H1 (cell line): ENCODE results near the gene GRK3. TPM values are rescaled to one million over a fixed set of nuclear protein-coding genes. Genes with fewer than 3 reads are reported as not detected.

ENCODE experiments used
- CTCF ChIA-PET: fragments of 300-600 bp; sonication (Branson Sonifier 250); formaldehyde crosslinking; loops from one replicate; lab custom pipeline; 2021; ENCODE audit not compliant: partially characterized antibody; lab: Charles Lee
- POLR2A ChIA-PET: fragments of 300-600 bp; sonication (Branson Sonifier 250); formaldehyde crosslinking; loops from one replicate; lab custom pipeline; 2021; ENCODE audit warnings: inconsistent platforms; ENCODE audit not compliant: partially characterized antibody; lab: Charles Lee
- DNase-seq, 2 experiments: peaks; one replicate each; pipeline versions ENCODE4 v3.0.0 to v3.0.0-alpha.2; 2010 to 2022; ENCODE audit warnings: low spot score in 2 of 2, low read depth in 1 of 2, mixed read lengths in 1 of 2
- FAIRE-seq: peaks from 2 replicates; lab custom pipeline; 2011; peaks lifted over from hg19 to GRCh38; lab: Jason Lieb, UNC
- H2AFZ ChIP-seq: 2 replicates; pipeline ENCODE4 v1.8.1; 2012; ENCODE audit warnings: low read length, inconsistent platforms
- H2AK5ac ChIP-seq: 2 replicates; pipeline ENCODE4 v1.6.1; 2013; ENCODE audit warnings: low read depth, low read length
- H2BK120ac ChIP-seq: replicated peaks from 2 replicates; pipeline ENCODE3; 2013; ENCODE audit warnings: low read depth, low read length, inconsistent platforms
- H2BK12ac ChIP-seq: 2 replicates; pipeline ENCODE4 v1.6.1; 2013; ENCODE audit warnings: low read depth, low read length
- H2BK15ac ChIP-seq: 2 replicates; pipeline ENCODE4 v1.6.1; 2013; ENCODE audit warnings: low read length
- H2BK20ac ChIP-seq: 2 replicates; pipeline ENCODE4 v1.6.1; 2013; ENCODE audit warnings: low read length
- H2BK5ac ChIP-seq: 2 replicates; pipeline ENCODE4 v1.6.1; 2013; ENCODE audit warnings: low read depth, low read length
- H3K14ac ChIP-seq: 2 replicates; pipeline ENCODE4 v1.6.1; 2013; ENCODE audit warnings: inconsistent platforms; ENCODE audit not compliant: insufficient read length
- H3K18ac ChIP-seq: 2 replicates; pipeline ENCODE4 v1.6.1; 2013; ENCODE audit warnings: low read length; ENCODE audit errors: extremely low read depth
- H3K23ac ChIP-seq: 2 replicates; pipeline ENCODE4 v1.6.1; 2013; ENCODE audit warnings: inconsistent platforms; ENCODE audit not compliant: insufficient read length
- H3K23me2 ChIP-seq: 2 replicates; pipeline ENCODE4 v1.6.1; 2013; ENCODE audit warnings: low read depth, low read length
- H3K27ac ChIP-seq: 2 replicates; pipeline ENCODE4 v1.6.1; 2011; ENCODE audit warnings: low read depth, low read length, inconsistent platforms
- H3K27me3 ChIP-seq, 4 experiments: replicated peaks in 1 of 4; 1 replicate in 1 of 4; 2 replicates in 3 of 4; pipeline versions ENCODE4 v1.6.1 to v1.8.1; 2011 to 2013; ENCODE audit warnings: low read length in 3 of 4, mild to moderate bottlenecking in 3 of 4, inconsistent platforms in 2 of 4, mixed read lengths in 2 of 4, moderate library complexity in 1 of 4; ENCODE audit not compliant: control insufficient read depth in 3 of 4, insufficient read depth in 3 of 4; ENCODE audit errors: extremely low read depth in 1 of 4
- H3K36me3 ChIP-seq, 4 experiments: 2 replicates each; pipeline versions ENCODE4 v1.6.1 to v1.8.1; 2011 to 2013; ENCODE audit warnings: mild to moderate bottlenecking in 4 of 4, low read length in 3 of 4, moderate library complexity in 2 of 4, control low read depth in 1 of 4, inconsistent platforms in 1 of 4; ENCODE audit not compliant: insufficient read depth in 4 of 4, control insufficient read depth in 2 of 4
- H3K4ac ChIP-seq: replicated peaks from 2 replicates; pipeline ENCODE3; 2013; ENCODE audit warnings: low read length, low read depth, mixed read lengths, inconsistent platforms; ENCODE audit not compliant: insufficient read length
- H3K4me1 ChIP-seq, 4 experiments: replicated peaks in 1 of 4; 1 replicate in 1 of 4; 2 replicates in 3 of 4; pipeline versions ENCODE4 v1.6.1 to v1.8.1; 2011 to 2013; ENCODE audit warnings: low read length in 3 of 4, inconsistent platforms in 2 of 4, mixed read lengths in 1 of 4; ENCODE audit not compliant: insufficient read depth in 4 of 4, control insufficient read depth in 3 of 4
- H3K4me2 ChIP-seq, 2 experiments: 2 replicates each; pipeline versions ENCODE4 v1.6.1 to v1.8.1; 2011 to 2013; ENCODE audit warnings: low read depth in 2 of 2, low read length in 2 of 2, control low read depth in 1 of 2, inconsistent platforms in 1 of 2, mild to moderate bottlenecking in 1 of 2; ENCODE audit not compliant: insufficient read depth in 1 of 2
- H3K4me3 ChIP-seq, 4 experiments: fragments of 200-600, 300-600 bp in 1 of 4; sonication (generic), shearing (Covaris generic), sonication (Bioruptor Twin) in 1 of 4; 2 replicates each; pipeline versions ENCODE4 v1.5.1 to v1.8.1; 2011 to 2016; ENCODE audit warnings: low read length in 4 of 4, low read depth in 3 of 4, control low read depth in 2 of 4, inconsistent platforms in 2 of 4, mild to moderate bottlenecking in 2 of 4, mixed read lengths in 1 of 4, moderate library complexity in 1 of 4; ENCODE audit not compliant: insufficient read depth in 2 of 4; ENCODE audit errors: extremely low read depth in 1 of 4
- H3K56ac ChIP-seq: replicated peaks from 2 replicates; pipeline ENCODE3; 2013; ENCODE audit warnings: low read depth, mild to moderate bottlenecking, mixed read lengths, low read length, inconsistent platforms; ENCODE audit not compliant: insufficient read length
- H3K79me1 ChIP-seq: 2 replicates; pipeline ENCODE4 v1.6.1; 2013; ENCODE audit warnings: low read depth, low read length, control low read depth
- H3K79me2 ChIP-seq, 2 experiments: 2 replicates each; pipeline versions ENCODE4 v1.6.1 to v1.8.1; 2012 to 2013; ENCODE audit warnings: low read length in 2 of 2, mild to moderate bottlenecking in 2 of 2, inconsistent platforms in 1 of 2; ENCODE audit not compliant: insufficient read depth in 2 of 2, control insufficient read depth in 1 of 2
- H3K9ac ChIP-seq, 4 experiments: replicated peaks in 1 of 4; 1 replicate in 1 of 4; 2 replicates in 3 of 4; pipeline versions ENCODE4 v1.6.1 to v1.8.1; 2011 to 2013; ENCODE audit warnings: low read depth in 3 of 4, low read length in 3 of 4, control low read depth in 2 of 4, mild to moderate bottlenecking in 2 of 4, moderate library complexity in 2 of 4, inconsistent platforms in 1 of 4; ENCODE audit errors: extremely low read depth in 1 of 4
- H3K9me3 ChIP-seq, 2 experiments: 2 replicates each; pipeline versions ENCODE4 v1.6.1 to v1.8.1; 2012 to 2013; ENCODE audit warnings: mild to moderate bottlenecking in 2 of 2, moderate library complexity in 2 of 2, control low read depth in 1 of 2, inconsistent platforms in 1 of 2, low read depth in 1 of 2, low read length in 1 of 2, mixed read lengths in 1 of 2; ENCODE audit not compliant: insufficient read depth in 2 of 2
- H4K20me1 ChIP-seq, 2 experiments: replicated peaks in 1 of 2; 2 replicates each; pipeline versions ENCODE3 to v1.8.1; 2011 to 2013; ENCODE audit warnings: inconsistent platforms in 2 of 2, low read length in 2 of 2, mild to moderate bottlenecking in 1 of 2; ENCODE audit not compliant: insufficient read depth in 2 of 2, control insufficient read depth in 1 of 2
- H4K5ac ChIP-seq: 2 replicates; pipeline ENCODE4 v1.6.1; 2013; ENCODE audit warnings: low read length, low read depth, mixed read lengths, inconsistent platforms; ENCODE audit not compliant: insufficient read length
- H4K8ac ChIP-seq: 2 replicates; pipeline ENCODE4 v1.8.0; 2013; ENCODE audit warnings: mild to moderate bottlenecking, moderate library complexity, low read length, inconsistent platforms; ENCODE audit not compliant: insufficient read depth; ENCODE audit errors: extremely low read depth
- H4K91ac ChIP-seq: replicated peaks from 2 replicates; pipeline ENCODE3; 2013; ENCODE audit warnings: low read length, mixed read lengths, inconsistent platforms; ENCODE audit not compliant: insufficient read length
- CTBP2 ChIP-seq: IDR thresholded peaks from 2 replicates; pipeline ENCODE4 v1.7.0; 2011; ENCODE audit warnings: borderline replicate concordance, mild to moderate bottlenecking, moderate library complexity, mixed read lengths, low read length; ENCODE audit not compliant: insufficient read depth, insufficient read length
- CTCF ChIP-seq, 3 experiments: IDR thresholded peaks; 1 replicate in 2 of 3; 2 replicates in 1 of 3; pipeline versions ENCODE4 v1.5.1 to v1.6.1; 2011; ENCODE audit warnings: low read length in 3 of 3, mild to moderate bottlenecking in 3 of 3, inconsistent platforms in 2 of 3, low read depth in 1 of 3, moderate library complexity in 1 of 3; ENCODE audit not compliant: insufficient read depth in 1 of 3; ENCODE audit errors: control extremely low read depth in 1 of 3
- SRF ChIP-seq: IDR thresholded peaks from 2 replicates; pipeline ENCODE4 v1.6.1; 2011; ENCODE audit warnings: mild to moderate bottlenecking, low read depth, low read length, moderate library complexity
- TAF1 ChIP-seq: IDR thresholded peaks from 2 replicates; pipeline ENCODE4 v1.6.1; 2011; ENCODE audit warnings: mild to moderate bottlenecking, low read depth, low read length
- TBP ChIP-seq: IDR thresholded peaks from 2 replicates; pipeline ENCODE4 v1.6.1; 2011; ENCODE audit warnings: low read depth, low read length, improper control_type of control experiment
- WGBS, 2 experiments: shearing (Covaris generic) in 1 of 2; methylation state at CpG; one replicate each; pipeline versions ENCODE4 v1.1.6 to v1.1.7; 2013 to 2015; ENCODE audit warnings: low lambda C conversion rate in 2 of 2, mixed read lengths in 2 of 2, inconsistent platforms in 1 of 2, low coverage in 1 of 2, missing lambda C conversion rate in 1 of 2; ENCODE audit not compliant: insufficient replicate concordance in 2 of 2, insufficient coverage in 1 of 2, insufficient read length in 1 of 2; ENCODE audit errors: extremely low coverage in 1 of 2, missing lambda C conversion rate in 1 of 2; 5-methylcytosine and 5-hydroxymethylcytosine counted together
- polyA plus RNA-seq, 7 experiments: library from polyadenylated mRNA; depleted of rRNA in 3 of 7; stranded (reverse) in 5 of 7; unstranded in 2 of 7; fragments of >200 nt in 5 of 7; fragments of 200-250 nt in 2 of 7; gene quantifications; 1 replicate in 5 of 7; 2 replicates in 1 of 7; 4 replicates in 1 of 7; pipeline versions ENCODE4 v1.2.1 to v1.2.3, GENCODE V29; 2011 to 2013; ENCODE audit warnings: missing spikeins in 2 of 7, mixed read lengths in 2 of 7
- total RNA-seq: library from RNA; stranded (reverse); fragmentation: NEBNext Ultra II Directional; extraction: Animal tissue kit (Norgen Biotek cat#: 25700); gene quantifications from 2 replicates; pipeline ENCODE4 v1.2.1, GENCODE V29; 2021

GRK3 gene
- total and polyA plus RNA-seq, 2 of the 8 experiments (the other 6 are each of a cell fraction or from before 2014, with no cell fraction given): 7.5 to 35.3 TPM

- Histone ChIP-seq H3K4ac (no peak overlapping the region), H2BK5ac (no peak overlapping the region), H3K27me3 (no peaks in the 10 kb centered on the region), H2BK20ac (no peak overlapping the region), H2BK12ac (no peak overlapping the region), H3K56ac (no peak overlapping the region), H3K23me2 (no peaks in the 10 kb centered on the region), H2BK120ac (no peak overlapping the region), H2BK15ac (no peak overlapping the region), H2AK5ac (no peak overlapping the region), H2AFZ (no peak overlapping the region), H3K9ac (no peak overlapping the region), H3K18ac (no peak overlapping the region), H3K4me1 (peaks cover 0 to 3% (median 0%) of the 10 kb centered on the region in 4 experiments; a peak in 3 of 7 replicates), H3K9me3 (peaks cover 4 to 8% of the 10 kb centered on the region in 2 experiments; a peak in 2 of 4 replicates), H3K36me3 (peaks cover 0 to 6% (median 0%) of the 10 kb centered on the region in 4 experiments; a peak in 4 of 8 replicates), H3K14ac (no peak overlapping the region), H3K23ac (no peak overlapping the region), H3K79me1 (no peaks in the 10 kb centered on the region), H4K91ac (no peak overlapping the region), H4K20me1 (no peaks in the 10 kb centered on the region), H3K79me2 (peaks cover 0 to 26% of the 10 kb centered on the region in 2 experiments; a peak in 3 of 4 replicates), H3K4me2 (no peak overlapping the region), H3K4me3 (no peak overlapping the region), H3K27ac (no peak overlapping the region), H4K8ac (no peak overlapping the region), H4K5ac (no peak overlapping the region)
- ChIA-PET POLR2A (no interaction called here), CTCF (no interaction called here)
- no peak for TF ChIP-seq SRF
- TF ChIP-seq TBP: no peak
- no peak for TF ChIP-seq TAF1
- no peak for TF ChIP-seq CTBP2
- no peak for TF ChIP-seq CTCF (IDR thresholded peaks at IDR 0.05; ENCODE audit: control extremely low read depth in 1 of 3, insufficient read depth in 1 of 3, low read depth in 1 of 3, low read length in 3 of 3)
- FAIRE-seq (no peak), DNase-seq (no peak)
- 83% methylated on average over 1 of the region's 1 CpG; no CpG with 5 or more reads in 1 of the 2 experiments for WGBS, 2 experiments
Measured at GRCh38 chr22:25638638-25639037, 74.2 kb downstream of the GRK3 start.
